Trophoblast cell (in vitro differentiated cells and primary cell): Measurements from ENCODE around the gene CRLF1.

ENCODE experiments used
- DNase-seq, 2 donors: peaks; one replicate each; pipeline ENCODE4 v3.0.0-alpha.2; 2016
- H2AFZ ChIP-seq: 2 replicates; pipeline ENCODE4 v1.6.1; 2013; ENCODE audit warnings: low read length, moderate library complexity, mild to moderate bottlenecking; ENCODE audit not compliant: insufficient read depth, poor library complexity
- H2AK5ac ChIP-seq: 2 replicates; pipeline ENCODE4 v1.6.1; 2013; ENCODE audit warnings: mild to moderate bottlenecking, low read length
- H2BK120ac ChIP-seq: 2 replicates; pipeline ENCODE4 v1.6.1; 2013; ENCODE audit warnings: low read length, mild to moderate bottlenecking, moderate library complexity; ENCODE audit not compliant: insufficient read depth, poor library complexity
- H2BK12ac ChIP-seq: 2 replicates; pipeline ENCODE4 v1.6.1; 2013; ENCODE audit warnings: mild to moderate bottlenecking, low read length, moderate library complexity
- H2BK5ac ChIP-seq: 2 replicates; pipeline ENCODE4 v1.6.1; 2013; ENCODE audit warnings: low read length, low read depth, moderate library complexity, mild to moderate bottlenecking; ENCODE audit not compliant: poor library complexity
- H3K14ac ChIP-seq: 2 replicates; pipeline ENCODE4 v1.6.1; 2013; ENCODE audit warnings: mild to moderate bottlenecking, low read length
- H3K18ac ChIP-seq: 2 replicates; pipeline ENCODE4 v1.6.1; 2013; ENCODE audit warnings: mild to moderate bottlenecking, low read length
- H3K23ac ChIP-seq: 2 replicates; pipeline ENCODE4 v1.6.1; 2013; ENCODE audit warnings: low read length
- H3K27ac ChIP-seq: 2 replicates; pipeline ENCODE4 v1.5.1; 2013; ENCODE audit warnings: low read depth, mild to moderate bottlenecking, inconsistent platforms, low read length, moderate library complexity
- H3K27me3 ChIP-seq: 2 replicates; pipeline ENCODE4 v1.6.1; 2013; ENCODE audit warnings: inconsistent platforms, mild to moderate bottlenecking, low read length, moderate library complexity; ENCODE audit not compliant: insufficient read depth
- H3K36me3 ChIP-seq, 2 experiments: 1 replicate in 1 of 2; 2 replicates in 1 of 2; pipeline ENCODE4 v1.6.1; 2013; ENCODE audit warnings: low read length in 2 of 2, mild to moderate bottlenecking in 2 of 2, moderate library complexity in 1 of 2; ENCODE audit not compliant: insufficient read depth in 2 of 2, control insufficient read depth in 1 of 2
- H3K4ac ChIP-seq: 2 replicates; pipeline ENCODE4 v1.6.1; 2013; ENCODE audit warnings: low read depth, mild to moderate bottlenecking, low read length, moderate library complexity
- H3K4me1 ChIP-seq, 2 experiments: 1 replicate in 1 of 2; 2 replicates in 1 of 2; pipeline ENCODE4 v1.6.1; 2013; ENCODE audit warnings: low read length in 2 of 2, mild to moderate bottlenecking in 2 of 2, moderate library complexity in 1 of 2; ENCODE audit not compliant: insufficient read depth in 2 of 2, control insufficient read depth in 1 of 2
- H3K4me2 ChIP-seq: 2 replicates; pipeline ENCODE4 v1.6.1; 2013; ENCODE audit warnings: inconsistent platforms, mild to moderate bottlenecking, low read length, moderate library complexity
- H3K4me3 ChIP-seq: 2 replicates; pipeline ENCODE4 v1.5.1; 2013; ENCODE audit warnings: mild to moderate bottlenecking, low read depth, low read length, inconsistent platforms
- H3K79me1 ChIP-seq: one replicate; pipeline ENCODE4 v1.6.1; 2013; ENCODE audit warnings: low read length
- H3K79me2 ChIP-seq: 2 replicates; pipeline ENCODE4 v1.6.1; 2013; ENCODE audit warnings: low read length, mild to moderate bottlenecking; ENCODE audit not compliant: control insufficient read depth, insufficient read depth, poor library complexity
- H3K9ac ChIP-seq: 2 replicates; pipeline ENCODE4 v1.6.1; 2013; ENCODE audit warnings: mild to moderate bottlenecking, low read length
- H3K9me3 ChIP-seq: 2 replicates; pipeline ENCODE4 v1.6.1; 2013; ENCODE audit warnings: low read depth, mild to moderate bottlenecking, control low read depth, inconsistent platforms, low read length; ENCODE audit not compliant: insufficient read depth
- H4K12ac ChIP-seq: 2 replicates; pipeline ENCODE4 v1.6.1; 2013; ENCODE audit warnings: low read depth, mild to moderate bottlenecking, low read length, moderate library complexity
- H4K8ac ChIP-seq: 2 replicates; pipeline ENCODE4 v1.6.1; 2013; ENCODE audit warnings: low read depth, mild to moderate bottlenecking, low read length, moderate library complexity
- H4K91ac ChIP-seq: one replicate; pipeline ENCODE4 v1.6.1; 2013; ENCODE audit warnings: low read depth, mild to moderate bottlenecking, low read length, moderate library complexity
- WGBS: extraction: QIAGEN DNeasy Blood & Tissue Kit; methylation state at CpG from one replicate; pipeline ENCODE4 v1.1.7; 2013; ENCODE audit warnings: missing lambda C conversion rate; ENCODE audit not compliant: insufficient read length, insufficient coverage; ENCODE audit errors: extremely low coverage; 5-methylcytosine and 5-hydroxymethylcytosine counted together

Gene CRLF1

GRCh38 chr19:18620902-18621301 lies 14.3 kb upstream of the CRLF1 start:
- no peak for DNase-seq
- Histone ChIP-seq H4K91ac (no peak overlapping the region), H3K9me3 (peaks cover 4% of the 10 kb centered on the region), H3K4ac (no peak overlapping the region), H3K4me2 (no peak overlapping the region), H3K27ac (no peak overlapping the region), H2BK12ac (no peak overlapping the region), H3K27me3 (peaks cover 3% of the 10 kb centered on the region), H2AK5ac (no peak overlapping the region), H3K4me3 (no peak overlapping the region), H3K79me2 (no peaks in the 10 kb centered on the region), H3K9ac (no peak overlapping the region), H3K14ac (no peak overlapping the region), H2BK5ac (no peak overlapping the region), H4K12ac (no peak overlapping the region), H2AFZ (no peak overlapping the region), H4K8ac (no peak overlapping the region), H3K36me3 (no peaks in the 10 kb centered on the region), H3K79me1 (no peaks in the 10 kb centered on the region), H3K23ac (no peak overlapping the region), H2BK120ac (no peak overlapping the region), H3K18ac (no peak overlapping the region), H3K4me1 (no peaks in the 10 kb centered on the region)
- no CpG with 5 or more reads among the region's 7 CpGs for WGBS

GRCh38 chr19:18620311-18620710 lies 13.7 kb upstream of the CRLF1 start:
- Histone ChIP-seq H3K4ac (no peak overlapping the region), H2BK5ac (no peak overlapping the region), H3K27me3 (peaks cover 6% of the 10 kb centered on the region), H3K18ac (no peak overlapping the region), H3K4me1 (no peaks in the 10 kb centered on the region), H3K23ac (no peak overlapping the region), H3K4me2 (no peak overlapping the region), H3K79me2 (no peaks in the 10 kb centered on the region), H3K36me3 (no peaks in the 10 kb centered on the region), H3K9ac (no peak overlapping the region), H3K4me3 (no peak overlapping the region), H3K79me1 (no peaks in the 10 kb centered on the region), H3K9me3 (peaks cover 4% of the 10 kb centered on the region), H2AK5ac (no peak overlapping the region), H3K27ac (no peak overlapping the region), H2BK120ac (no peak overlapping the region), H4K91ac (no peak overlapping the region), H2BK12ac (no peak overlapping the region), H4K12ac (no peak overlapping the region), H3K14ac (no peak overlapping the region), H2AFZ (no peak overlapping the region), H4K8ac (no peak overlapping the region)
- WGBS = no CpG with 5 or more reads among the region's 10 CpGs
- DNase-seq = no peak

- no CpG with 5 or more reads among the region's 13 CpGs for WGBS
These were observed 11.6 kb upstream of the CRLF1 start for GRCh38 chr19:18618236-18618635.

GRCh38 chr19:18617562-18617961 lies 11.0 kb upstream of the CRLF1 start:
- H3K36me3 ChIP-seq = no peaks in the 10 kb centered on the region
- H3K27ac ChIP-seq = no peak overlapping the region
- H3K9me3 ChIP-seq = peaks cover 5% of the 10 kb centered on the region
- no peak overlapping the region for H4K12ac ChIP-seq
- no peak overlapping the region for H3K18ac ChIP-seq
- H3K23ac ChIP-seq = no peak overlapping the region
- H3K9ac ChIP-seq = no peak overlapping the region
- H3K27me3 ChIP-seq = peaks cover 25% of the 10 kb centered on the region
- no peak overlapping the region for H2AK5ac ChIP-seq
- no peaks in the 10 kb centered on the region for H3K79me1 ChIP-seq
- no peak overlapping the region for H2AFZ ChIP-seq
- H3K79me2 ChIP-seq = no peaks in the 10 kb centered on the region
- no peak overlapping the region for H3K4me3 ChIP-seq
- no peak overlapping the region for H3K14ac ChIP-seq
- no peak overlapping the region for H3K4me2 ChIP-seq
- no peak for DNase-seq
- no peak overlapping the region for H2BK120ac ChIP-seq
- no peak overlapping the region for H2BK12ac ChIP-seq
- H2BK5ac ChIP-seq = no peak overlapping the region
- no peak overlapping the region for H4K91ac ChIP-seq
- H4K8ac ChIP-seq = no peak overlapping the region
- H3K4ac ChIP-seq = no peak overlapping the region
- peaks cover 0 to 4% of the 10 kb centered on the region in 2 experiments for H3K4me1 ChIP-seq

More at GRCh38 chr19:18618236-18618635, 11.6 kb upstream of the CRLF1 start:
- no peak overlapping the region for H2AK5ac ChIP-seq
- no peak overlapping the region for H4K12ac ChIP-seq
- H3K36me3 ChIP-seq = no peaks in the 10 kb centered on the region
- H3K4me2 ChIP-seq = no peak overlapping the region
- H3K27me3 ChIP-seq = peaks cover 20% of the 10 kb centered on the region
- H2BK120ac ChIP-seq = no peak overlapping the region
- H3K9me3 ChIP-seq = peaks cover 7% of the 10 kb centered on the region
- no peak overlapping the region for H3K27ac ChIP-seq
- H3K4me1 ChIP-seq = no peaks in the 10 kb centered on the region
- H4K8ac ChIP-seq = no peak overlapping the region
- no peak for DNase-seq
- H3K4ac ChIP-seq = no peak overlapping the region
- no peak overlapping the region for H3K4me3 ChIP-seq
- H3K9ac ChIP-seq = no peak overlapping the region
- H3K14ac ChIP-seq = no peak overlapping the region
- H2BK5ac ChIP-seq = no peak overlapping the region
- no peak overlapping the region for H4K91ac ChIP-seq
- H2BK12ac ChIP-seq = no peak overlapping the region
- no peaks in the 10 kb centered on the region for H3K79me2 ChIP-seq
- no peak overlapping the region for H3K23ac ChIP-seq
- H3K18ac ChIP-seq = no peak overlapping the region
- H2AFZ ChIP-seq = no peak overlapping the region
- H3K79me1 ChIP-seq = no peaks in the 10 kb centered on the region
